BJ (cell line): ENCODE measurements around the gene TIMP3. TPM values are rescaled to one million over a fixed set of nuclear protein-coding genes. Genes with fewer than 3 reads are reported as not detected.

Experiments used
- CTCF ChIA-PET: fragments of 350-600 bp; formaldehyde crosslinking; extraction: SDS; loops from one replicate; lab custom pipeline; 2021; ENCODE audit warnings: antibody characterized with exemption, inconsistent platforms; lab: Yijun Ruan, JAX
- POLR2A ChIA-PET: fragments of 300-600 bp; sonication (Branson Sonifier 250); formaldehyde crosslinking; extraction: SDS; loops from one replicate; lab custom pipeline; 2021; ENCODE audit warnings: antibody characterized with exemption; lab: Charles Lee
- DNase-seq: peaks from one replicate; pipeline ENCODE4 v3.0.0-alpha.2; 2011; ENCODE audit warnings: low read depth
- H3K27me3 ChIP-seq: 2 replicates; pipeline ENCODE4 v1.6.0; 2011; ENCODE audit warnings: low read length; ENCODE audit not compliant: control insufficient read depth, insufficient read depth
- H3K36me3 ChIP-seq: 2 replicates; pipeline ENCODE4 v1.5.1; 2011; ENCODE audit warnings: low read length; ENCODE audit not compliant: control insufficient read depth, insufficient read depth
- H3K4me3 ChIP-seq: 2 replicates; pipeline ENCODE4 v1.5.1; 2011; ENCODE audit warnings: low read depth, mild to moderate bottlenecking, control low read depth, low read length
- CTCF ChIP-seq: IDR thresholded peaks from 2 replicates; pipeline ENCODE4 v1.5.1; 2011; ENCODE audit warnings: low read depth, mild to moderate bottlenecking, control low read depth, inconsistent platforms, low read length, moderate library complexity; ENCODE audit not compliant: insufficient read depth
- polyA plus RNA-seq: library from polyadenylated mRNA; depleted of rRNA; stranded (reverse); fragments of >200 nt; gene quantifications from 2 replicates; pipeline ENCODE4 v1.2.3, GENCODE V29; 2011

The TIMP3 gene
- polyA plus RNA-seq, 1 experiment: 544 TPM

GRCh38 chr22:32781695-32782094, 19.8 kb upstream of the TIMP3 start:
- no peak for DNase-seq
- POLR2A ChIA-PET: no interaction called here

GRCh38 chr22:32785321-32786026, 16.0 kb upstream of the TIMP3 start:
- ChIA-PET CTCF (interaction anchor here (1.4 to 4.3 kb wide), 2 partner anchors 10 to 11 kb away, joined by 5 to 29 read pairs; no protein-coding TSS in a partner anchor), POLR2A (no interaction called here)
- no peak for TF ChIP-seq CTCF
- no peaks in the 10 kb centered on the region; the same call in 1 of the 2 replicates for H3K27me3 ChIP-seq
- no peak for DNase-seq
- no peak overlapping the region for H3K4me3 ChIP-seq
- no peaks in the 10 kb centered on the region for H3K36me3 ChIP-seq

More at GRCh38 chr22:32781695-32782094, 19.8 kb upstream of the TIMP3 start:
- H3K36me3 ChIP-seq: no peaks in the 10 kb centered on the region
- no peaks in the 10 kb centered on the region; the same call in 1 of the 2 replicates for H3K27me3 ChIP-seq
- H3K4me3 ChIP-seq: no peak overlapping the region
- no peak for TF ChIP-seq CTCF
- CTCF ChIA-PET: interaction anchor here (1.0 to 1.6 kb wide), 4 partner anchors 15 to 205 kb away, joined by 3 to 5 read pairs (median 4); no protein-coding TSS in a partner anchor

GRCh38 chr22:32786027-32786418, 15.5 kb upstream of the TIMP3 start:
- Histone ChIP-seq H3K4me3 (no peak overlapping the region), H3K36me3 (no peaks in the 10 kb centered on the region), H3K27me3 (no peaks in the 10 kb centered on the region; the same call in 1 of the 2 replicates)
- TF ChIP-seq CTCF: no peak
- ChIA-PET POLR2A (no interaction called here), CTCF (interaction anchor here (4.3 kb wide), 1 partner anchor 10 kb away, joined by 29 read pairs; no protein-coding TSS in a partner anchor)
- no peak for DNase-seq

- Histone ChIP-seq H3K4me3 (no peak overlapping the region), H3K27me3 (no peaks in the 10 kb centered on the region), H3K36me3 (no peaks in the 10 kb centered on the region)
- POLR2A ChIA-PET: interaction anchor here (0.6 kb wide), 2 partner anchors 168 to 1759 kb away, joined by 3 to 19 read pairs; no protein-coding TSS in a partner anchor
- CTCF ChIA-PET: interaction anchor here (0.6 to 2.2 kb wide), 5 partner anchors 8 to 1365 kb away, joined by 3 to 9 read pairs (median 4); partner anchors contain the start of gene TIMP3
- TF ChIP-seq CTCF: no peak
- DNase-seq: no peak
Observed at GRCh38 chr22:32788904-32789624, 12.4 kb upstream of the TIMP3 start.
